ENCODE data around the gene RNF133.
"Not testable (repeated sequence)": the region's sequence is repeated elsewhere in the genome, so short reads cannot be mapped to it uniquely, and the experiment has no call there.

RNF133 gene

GRCh38 chr7:122688400-122688998 lies 10.4 kb downstream of the RNF133 start:
- no peak for DNase-seq

- DNase-seq = no peak
Observed at GRCh38 chr7:122686360-122686878, 12.5 kb downstream of the RNF133 start.

- no peak for DNase-seq
Observed at GRCh38 chr7:122684504-122684903, 14.4 kb downstream of the RNF133 start.

GRCh38 chr7:122682815-122683550 lies 15.9 kb downstream of the RNF133 start:
- DNase-seq = no peak

GRCh38 chr7:122681186-122681585 lies 17.7 kb downstream of the RNF133 start:
- DNase-seq = not testable (repeated sequence)

GRCh38 chr7:122679813-122680212 lies 19.1 kb downstream of the RNF133 start:
- DNase-seq = no peak

GRCh38 chr7:122679269-122679709 lies 19.6 kb downstream of the RNF133 start:
- not testable (repeated sequence) for DNase-seq

- DNase-seq = no peak
Observed at GRCh38 chr7:122677149-122677548, 21.8 kb downstream of the RNF133 start.

- no peak for DNase-seq
Observed at GRCh38 chr7:122676466-122676865, 22.5 kb downstream of the RNF133 start.

GRCh38 chr7:122675621-122676020 lies 23.3 kb downstream of the RNF133 start:
- DNase-seq = no peak

GRCh38 chr7:122675011-122675410 lies 23.9 kb downstream of the RNF133 start:
- no peak for DNase-seq

GRCh38 chr7:122674502-122674901 lies 24.4 kb downstream of the RNF133 start:
- DNase-seq = no peak

- DNase-seq = no peak
Observed at GRCh38 chr7:122673951-122674350, 25.0 kb downstream of the RNF133 start.

- DNase-seq = no peak
Observed at GRCh38 chr7:122672536-122672935, 26.4 kb downstream of the RNF133 start.

GRCh38 chr7:122663733-122664132 lies 35.2 kb downstream of the RNF133 start:
- no peak for DNase-seq

- no peak for DNase-seq
Observed at GRCh38 chr7:122658856-122659255, 40.1 kb downstream of the RNF133 start.

- DNase-seq = no peak
Observed at GRCh38 chr7:122653685-122654084, 45.2 kb downstream of the RNF133 start.

- no peak for DNase-seq
Observed at GRCh38 chr7:122652876-122653275, 46.0 kb downstream of the RNF133 start.

GRCh38 chr7:122651451-122651850 lies 47.5 kb downstream of the RNF133 start:
- no peak for DNase-seq

Data from stimulated activated CD4-positive, alpha-beta T cell treated with anti-CD3 and anti-CD28 coated beads, Interleukin-4, amount 100 ng/mL, for 4 hours (primary cell).